H9 (cell line): ENCODE measurements around the gene ADAM19. TPM values are rescaled to one million over a fixed set of nuclear protein-coding genes. Genes with fewer than 3 reads are reported as not detected.

Source experiments
- DNase-seq: peaks from one replicate; pipeline ENCODE4 v3.0.0-alpha.2; 2017
- H2AFZ ChIP-seq: one replicate; pipeline ENCODE4 v1.6.1; 2013; ENCODE audit warnings: mild to moderate bottlenecking, low read length, control low read depth, moderate library complexity
- H2AK5ac ChIP-seq: 2 replicates; pipeline ENCODE4 v1.6.1; 2013; ENCODE audit warnings: low read length, control low read depth, mixed read lengths; ENCODE audit not compliant: insufficient read length
- H2BK120ac ChIP-seq: one replicate; pipeline ENCODE4 v1.6.1; 2013; ENCODE audit warnings: low read depth, mild to moderate bottlenecking, low read length, control low read depth, inconsistent platforms; ENCODE audit not compliant: poor library complexity, severe bottlenecking
- H2BK12ac ChIP-seq: 2 replicates; pipeline ENCODE4 v1.6.1; 2013; ENCODE audit warnings: low read length, control low read depth, mixed read lengths, low read depth; ENCODE audit not compliant: insufficient read length
- H2BK15ac ChIP-seq: 2 replicates; pipeline ENCODE4 v1.6.1; 2013; ENCODE audit warnings: low read depth, low read length, control low read depth
- H2BK20ac ChIP-seq: one replicate; pipeline ENCODE4 v1.6.1; 2013; ENCODE audit warnings: low read depth, mild to moderate bottlenecking, low read length, control low read depth, inconsistent platforms; ENCODE audit not compliant: poor library complexity, severe bottlenecking
- H2BK5ac ChIP-seq: 2 replicates; pipeline ENCODE4 v1.6.1; 2013; ENCODE audit warnings: low read length, control low read depth, mixed read lengths; ENCODE audit not compliant: insufficient read length
- H3K14ac ChIP-seq: 2 replicates; pipeline ENCODE4 v1.6.1; 2013; ENCODE audit warnings: low read length, control low read depth; ENCODE audit not compliant: insufficient read depth
- H3K18ac ChIP-seq: 2 replicates; pipeline ENCODE4 v1.6.1; 2013; ENCODE audit warnings: low read depth, mild to moderate bottlenecking, mixed read lengths, low read length, control low read depth; ENCODE audit not compliant: insufficient read length
- H3K23ac ChIP-seq: 2 replicates; pipeline ENCODE4 v1.6.1; 2013; ENCODE audit warnings: low read length, control low read depth, mixed read lengths, low read depth; ENCODE audit not compliant: insufficient read length
- H3K23me2 ChIP-seq: 2 replicates; pipeline ENCODE4 v1.6.1; 2013; ENCODE audit warnings: low read depth, mild to moderate bottlenecking, mixed read lengths, low read length, control low read depth; ENCODE audit not compliant: insufficient read length, poor library complexity, severe bottlenecking
- H3K27ac ChIP-seq: 2 replicates; pipeline ENCODE4 v1.5.1; 2013; ENCODE audit warnings: low read length, control low read depth, mixed read lengths, low read depth; ENCODE audit not compliant: insufficient read length
- H3K27me3 ChIP-seq: 2 replicates; pipeline ENCODE4 v1.6.1; 2013; ENCODE audit warnings: low read length, control low read depth, inconsistent platforms; ENCODE audit not compliant: insufficient read depth
- H3K4ac ChIP-seq: 2 replicates; pipeline ENCODE4 v1.6.1; 2013; ENCODE audit warnings: low read depth, mild to moderate bottlenecking, control low read depth, inconsistent platforms, low read length, moderate library complexity
- H3K4me1 ChIP-seq: 2 replicates; pipeline ENCODE4 v1.6.1; 2013; ENCODE audit warnings: low read length, control low read depth, inconsistent platforms; ENCODE audit not compliant: insufficient read depth
- H3K4me2 ChIP-seq: 2 replicates; pipeline ENCODE4 v1.6.1; 2013; ENCODE audit warnings: low read length, control low read depth, mixed read lengths; ENCODE audit not compliant: insufficient read length, insufficient read depth
- H3K56ac ChIP-seq: 2 replicates; pipeline ENCODE4 v1.6.1; 2013; ENCODE audit warnings: low read depth, mild to moderate bottlenecking, mixed read lengths, low read length, control low read depth; ENCODE audit not compliant: insufficient read length
- H3K79me1 ChIP-seq: 2 replicates; pipeline ENCODE4 v1.6.1; 2013; ENCODE audit warnings: low read depth, mild to moderate bottlenecking, moderate library complexity, low read length, control low read depth, inconsistent platforms; ENCODE audit not compliant: insufficient read depth, poor library complexity, severe bottlenecking
- H3K79me2 ChIP-seq: 2 replicates; pipeline ENCODE4 v1.6.1; 2013; ENCODE audit warnings: low read length, control low read depth, inconsistent platforms; ENCODE audit not compliant: insufficient read depth
- H3K9ac ChIP-seq: 2 replicates; pipeline ENCODE4 v1.6.1; 2013; ENCODE audit warnings: low read length, control low read depth, mixed read lengths; ENCODE audit not compliant: insufficient read length; ENCODE audit errors: extremely low read depth
- H3K9me3 ChIP-seq: one replicate; pipeline ENCODE4 v1.6.1; 2013; ENCODE audit warnings: low read depth, low read length, inconsistent platforms; ENCODE audit not compliant: control insufficient read depth
- H3T11ph ChIP-seq: one replicate; pipeline ENCODE4 v1.6.1; 2013; ENCODE audit warnings: mild to moderate bottlenecking, low read length, control low read depth, inconsistent platforms
- H4K20me1 ChIP-seq: one replicate; pipeline ENCODE4 v1.6.1; 2013; ENCODE audit not compliant: control insufficient read depth, insufficient read length, insufficient read depth
- H4K5ac ChIP-seq: 2 replicates; pipeline ENCODE4 v1.6.1; 2013; ENCODE audit warnings: low read depth, mild to moderate bottlenecking, mixed read lengths, low read length, control low read depth; ENCODE audit not compliant: insufficient read length
- H4K8ac ChIP-seq: replicated peaks from 2 replicates; pipeline ENCODE4 v1.6.1; 2013; ENCODE audit warnings: low read length, control low read depth, mixed read lengths, low read depth; ENCODE audit not compliant: insufficient read length
- H4K91ac ChIP-seq: 2 replicates; pipeline ENCODE4 v1.6.1; 2013; ENCODE audit warnings: low read depth, mild to moderate bottlenecking, moderate library complexity, mixed read lengths, low read length, control low read depth; ENCODE audit not compliant: insufficient read length
- H3K27ac Mint-ChIP-seq, 3 experiments: 2 replicates in 2 of 3; 3 replicates in 1 of 3; pipeline ENCODE4 v1.8.0; 2020 to 2021; ENCODE audit warnings: mixed read lengths in 3 of 3, mild to moderate bottlenecking in 1 of 3, moderate library complexity in 1 of 3
- H3K27me3 Mint-ChIP-seq: 2 replicates; pipeline ENCODE4 v1.8.0; 2021; ENCODE audit warnings: low read depth, mild to moderate bottlenecking, moderate library complexity, mixed read lengths
- H3K36me3 Mint-ChIP-seq, 3 experiments: 2 replicates in 2 of 3; 3 replicates in 1 of 3; pipeline ENCODE4 v1.8.0; 2020 to 2021; ENCODE audit warnings: low read depth in 3 of 3, mixed read lengths in 3 of 3; ENCODE audit not compliant: insufficient read depth in 1 of 3
- H3K4me1 Mint-ChIP-seq, 2 experiments: 2 replicates each; pipeline ENCODE4 v1.8.0; 2020; ENCODE audit warnings: mixed read lengths in 2 of 2
- H3K4me3 Mint-ChIP-seq, 2 experiments: 2 replicates in 1 of 2; 3 replicates in 1 of 2; pipeline ENCODE4 v1.8.0; 2020 to 2021; ENCODE audit warnings: mild to moderate bottlenecking in 2 of 2, mixed read lengths in 2 of 2, moderate library complexity in 1 of 2
- H3K9me3 Mint-ChIP-seq, 2 experiments: 2 replicates in 1 of 2; 3 replicates in 1 of 2; pipeline ENCODE4 v1.8.0; 2020; ENCODE audit warnings: mild to moderate bottlenecking in 2 of 2, mixed read lengths in 2 of 2, moderate library complexity in 1 of 2
- CTCF ChIP-seq: fragments of 200-600 bp; sonication (generic); conservative IDR thresholded peaks from 3 replicates; pipeline ENCODE4 v1.8.0; 2021; ENCODE audit warnings: antibody characterized with exemption, mild to moderate bottlenecking
- WGBS: extraction: QIAGEN DNeasy Blood & Tissue Kit; methylation state at CpG from one replicate; pipeline ENCODE4 v1.1.7; 2013; ENCODE audit warnings: missing lambda C conversion rate, low lambda C conversion rate, mixed read lengths; ENCODE audit not compliant: insufficient read length; ENCODE audit errors: extremely low coverage; 5-methylcytosine and 5-hydroxymethylcytosine counted together
- total RNA-seq: library from RNA; stranded (reverse); gene quantifications from 2 replicates; pipeline ENCODE4 v1.2.1, GENCODE V29; 2021

ADAM19 gene
- total RNA-seq, 1 experiment from 2014 or later = 9.9 TPM

DNA sequence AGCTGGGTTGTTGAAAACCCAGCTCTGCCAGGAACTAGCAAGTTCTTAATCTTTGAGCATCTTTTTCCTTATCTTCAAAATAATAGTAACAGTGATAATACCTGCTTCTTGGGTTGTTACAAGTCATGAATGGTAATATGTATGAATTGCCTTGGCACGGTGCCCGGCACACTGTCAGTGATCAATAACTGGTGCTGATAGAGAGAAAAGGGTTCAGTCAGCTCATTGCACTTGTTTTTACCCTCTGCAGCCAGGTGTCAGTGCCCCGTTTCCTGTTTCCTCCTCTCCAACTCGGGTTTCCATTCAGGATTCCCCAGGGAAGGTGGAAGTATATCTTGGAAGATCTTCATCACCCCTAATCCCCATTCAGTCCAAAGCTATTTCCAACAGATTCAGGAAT is 131.4 kb downstream of the ADAM19 start:
- no peak overlapping the region for H4K91ac ChIP-seq
- Mint-ChIP-seq H3K27me3 (peaks cover 5% of the 10 kb centered on the region; the same call in 1 of the 2 replicates), H3K4me1 (peaks cover 3 to 8% of the 10 kb centered on the region in 2 experiments; a peak in 3 of 4 replicates), H3K9me3 (no peaks in the 10 kb centered on the region), H3K4me3 (no peak overlapping the region), H3K27ac (no peak overlapping the region), H3K36me3 (no peaks in the 10 kb centered on the region)
- H3K79me2 ChIP-seq = no peaks in the 10 kb centered on the region
- no peak overlapping the region for H2BK12ac ChIP-seq
- H3K27ac ChIP-seq = no peak overlapping the region
- H4K20me1 ChIP-seq = no peaks in the 10 kb centered on the region
- H3K4ac ChIP-seq = no peak overlapping the region
- peak; percentile 21 for DNase-seq
- H2BK120ac ChIP-seq = no peak overlapping the region
- no peak overlapping the region for H2BK15ac ChIP-seq
- H3K27me3 ChIP-seq = no peaks in the 10 kb centered on the region
- no CpG with 5 or more reads among the region's 4 CpGs for WGBS
- no peaks in the 10 kb centered on the region for H3K79me1 ChIP-seq
- no peak overlapping the region for H4K5ac ChIP-seq
- H3K56ac ChIP-seq = no peak overlapping the region
- no peak overlapping the region for H2AK5ac ChIP-seq
- no peak overlapping the region for H3T11ph ChIP-seq
- H3K14ac ChIP-seq = no peak overlapping the region
- no peak overlapping the region for H2AFZ ChIP-seq
- no peak overlapping the region for H4K8ac ChIP-seq
- H2BK5ac ChIP-seq = no peak overlapping the region
- no peak overlapping the region for H3K4me2 ChIP-seq
- no peak overlapping the region for H3K9ac ChIP-seq
- no peak overlapping the region for H3K18ac ChIP-seq
- no peaks in the 10 kb centered on the region for H3K4me1 ChIP-seq
- H2BK20ac ChIP-seq = no peak overlapping the region
- no peaks in the 10 kb centered on the region for H3K23me2 ChIP-seq
- H3K9me3 ChIP-seq = no peaks in the 10 kb centered on the region
- no peak for TF ChIP-seq CTCF
- no peak overlapping the region for H3K23ac ChIP-seq
